Thyroid gland (tissue), 4 donors: Measurements from ENCODE around the gene TDRD7.

Experiments
- POLR2A ChIP-seq, 2 donors: fragments of 450-650 bp; IDR thresholded peaks; one replicate each; pipeline ENCODE4 v1.6.1; 2017; ENCODE audit warnings: antibody characterized with exemption in 2 of 2, mild to moderate bottlenecking in 2 of 2, moderate library complexity in 1 of 2
- TF ChIP-seq, protein P1 (sequence below), 6 experiments: fragments of 200-600 bp in 3 of 6; fragments of 450-650 bp in 3 of 6; sonication (generic) in 3 of 6; IDR thresholded peaks; one replicate each; pipeline ENCODE4 v1.5.1; 2016 to 2019; ENCODE audit warnings: antibody characterized with exemption in 6 of 6, mild to moderate bottlenecking in 2 of 6, inconsistent platforms in 1 of 6, moderate library complexity in 1 of 6

DNA sequence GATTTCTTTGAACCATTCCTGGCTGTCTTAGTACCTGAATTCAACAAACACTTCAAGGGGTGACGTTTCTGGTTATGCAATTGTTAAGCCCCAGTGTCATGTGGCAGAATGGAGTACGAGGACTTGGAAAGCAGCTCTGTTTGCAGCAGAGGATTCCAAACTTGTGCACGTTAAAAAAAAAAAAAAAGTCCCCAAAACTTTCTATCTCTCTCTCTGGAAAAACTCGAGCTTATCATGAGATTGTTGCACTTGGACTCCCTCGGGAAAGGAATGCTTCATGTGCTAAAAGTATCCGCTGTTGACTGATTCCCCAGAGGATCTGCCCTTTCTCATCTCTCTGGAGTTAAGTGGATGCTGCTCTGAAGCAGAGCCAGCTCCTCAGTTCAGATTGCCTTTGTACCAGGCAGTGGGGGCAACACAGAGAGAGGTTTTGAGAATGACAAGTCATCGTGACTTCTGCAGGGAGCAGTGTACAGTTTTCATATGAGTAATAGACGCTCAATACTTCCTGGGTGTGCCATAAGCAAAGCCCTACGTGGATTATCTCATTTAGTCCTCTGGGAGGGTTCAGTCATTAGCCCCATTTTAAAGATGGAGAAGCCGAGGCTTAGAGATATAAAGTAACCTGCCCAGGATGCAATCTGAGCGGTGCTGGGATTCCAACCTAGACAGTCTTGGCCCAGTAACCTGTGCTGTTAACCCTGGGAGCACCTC is 117.6 kb downstream of the TDRD7 start:
- TF ChIP-seq, protein P1, sequence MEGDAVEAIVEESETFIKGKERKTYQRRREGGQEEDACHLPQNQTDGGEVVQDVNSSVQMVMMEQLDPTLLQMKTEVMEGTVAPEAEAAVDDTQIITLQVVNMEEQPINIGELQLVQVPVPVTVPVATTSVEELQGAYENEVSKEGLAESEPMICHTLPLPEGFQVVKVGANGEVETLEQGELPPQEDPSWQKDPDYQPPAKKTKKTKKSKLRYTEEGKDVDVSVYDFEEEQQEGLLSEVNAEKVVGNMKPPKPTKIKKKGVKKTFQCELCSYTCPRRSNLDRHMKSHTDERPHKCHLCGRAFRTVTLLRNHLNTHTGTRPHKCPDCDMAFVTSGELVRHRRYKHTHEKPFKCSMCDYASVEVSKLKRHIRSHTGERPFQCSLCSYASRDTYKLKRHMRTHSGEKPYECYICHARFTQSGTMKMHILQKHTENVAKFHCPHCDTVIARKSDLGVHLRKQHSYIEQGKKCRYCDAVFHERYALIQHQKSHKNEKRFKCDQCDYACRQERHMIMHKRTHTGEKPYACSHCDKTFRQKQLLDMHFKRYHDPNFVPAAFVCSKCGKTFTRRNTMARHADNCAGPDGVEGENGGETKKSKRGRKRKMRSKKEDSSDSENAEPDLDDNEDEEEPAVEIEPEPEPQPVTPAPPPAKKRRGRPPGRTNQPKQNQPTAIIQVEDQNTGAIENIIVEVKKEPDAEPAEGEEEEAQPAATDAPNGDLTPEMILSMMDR (IDR thresholded peaks at IDR 0.05) = no peak
- TF ChIP-seq POLR2A (IDR thresholded peaks at IDR 0.05) = peak in 1 of 2 donors; percentile 29
